Measurements from ENCODE around the gene DCAF5. TPM values are rescaled to one million over a fixed set of nuclear protein-coding genes. Genes with fewer than 3 reads are reported as not detected.
"Not testable (repeated sequence)": the region's sequence is repeated elsewhere in the genome, so short reads cannot be mapped to it uniquely, and the experiment has no call there.

Gene DCAF5
- total RNA-seq, 1 donor from 2014 or later, result 56.6 TPM

GRCh38 chr14:69036757-69037506 is 116.0 kb downstream of the DCAF5 start:
- no peak for TF ChIP-seq CTCF (IDR thresholded peaks at IDR 0.05; ENCODE audit: partially characterized antibody, unreplicated experiment)
- no peaks in the 10 kb centered on the region for H3K36me3 Mint-ChIP-seq (ENCODE audit: unreplicated experiment)
- no peak overlapping the region for H3K27ac Mint-ChIP-seq (ENCODE audit: unreplicated experiment)
- H3K4me3 Mint-ChIP-seq (ENCODE audit: unreplicated experiment), result no peak overlapping the region
- no peaks in the 10 kb centered on the region for H3K27me3 Mint-ChIP-seq (ENCODE audit: unreplicated experiment)
- H3K4me1 Mint-ChIP-seq (ENCODE audit: low read depth, unreplicated experiment), result peaks cover 7% of the 10 kb centered on the region
- no peak for DNase-seq
- peaks cover 2% of the 10 kb centered on the region for H3K9me3 Mint-ChIP-seq (ENCODE audit: unreplicated experiment)

- no peaks in the 10 kb centered on the region for H3K27me3 Mint-ChIP-seq (ENCODE audit: unreplicated experiment)
- TF ChIP-seq CTCF (IDR thresholded peaks at IDR 0.05; ENCODE audit: partially characterized antibody, unreplicated experiment), result no peak
- H3K36me3 Mint-ChIP-seq (ENCODE audit: unreplicated experiment), result no peaks in the 10 kb centered on the region
- no peak for DNase-seq
- peaks cover 2% of the 10 kb centered on the region for H3K9me3 Mint-ChIP-seq (ENCODE audit: unreplicated experiment)
- H3K4me3 Mint-ChIP-seq (ENCODE audit: unreplicated experiment), result no peak overlapping the region
- no peak overlapping the region for H3K27ac Mint-ChIP-seq (ENCODE audit: unreplicated experiment)
- H3K4me1 Mint-ChIP-seq (ENCODE audit: low read depth, unreplicated experiment), result peaks cover 7% of the 10 kb centered on the region
Measured at GRCh38 chr14:69034612-69035262, 118.2 kb downstream of the DCAF5 start.

GRCh38 chr14:69027242-69027913 is 125.5 kb downstream of the DCAF5 start:
- H3K4me3 Mint-ChIP-seq (ENCODE audit: unreplicated experiment), result no peak overlapping the region
- no peak for DNase-seq
- no peaks in the 10 kb centered on the region for H3K4me1 Mint-ChIP-seq (ENCODE audit: low read depth, unreplicated experiment)
- peaks cover 2% of the 10 kb centered on the region for H3K27me3 Mint-ChIP-seq (ENCODE audit: unreplicated experiment)
- no peak overlapping the region for H3K27ac Mint-ChIP-seq (ENCODE audit: unreplicated experiment)
- H3K9me3 Mint-ChIP-seq (ENCODE audit: unreplicated experiment), result no peaks in the 10 kb centered on the region
- no peak for TF ChIP-seq CTCF (IDR thresholded peaks at IDR 0.05; ENCODE audit: partially characterized antibody, unreplicated experiment)
- no peaks in the 10 kb centered on the region for H3K36me3 Mint-ChIP-seq (ENCODE audit: unreplicated experiment)

- H3K36me3 Mint-ChIP-seq (ENCODE audit: unreplicated experiment), result no peaks in the 10 kb centered on the region
- no peaks in the 10 kb centered on the region for H3K4me1 Mint-ChIP-seq (ENCODE audit: low read depth, unreplicated experiment)
- no peak for DNase-seq
- TF ChIP-seq CTCF (IDR thresholded peaks at IDR 0.05; ENCODE audit: partially characterized antibody, unreplicated experiment), result no peak
- H3K9me3 Mint-ChIP-seq (ENCODE audit: unreplicated experiment), result no peaks in the 10 kb centered on the region
- peaks cover 2% of the 10 kb centered on the region for H3K27me3 Mint-ChIP-seq (ENCODE audit: unreplicated experiment)
- no peak overlapping the region for H3K27ac Mint-ChIP-seq (ENCODE audit: unreplicated experiment)
- no peak overlapping the region for H3K4me3 Mint-ChIP-seq (ENCODE audit: unreplicated experiment)
Measured at GRCh38 chr14:69023035-69023434, 129.9 kb downstream of the DCAF5 start.

- not testable (repeated sequence) for H3K27ac Mint-ChIP-seq (ENCODE audit: unreplicated experiment); H3K9me3 Mint-ChIP-seq (ENCODE audit: unreplicated experiment); H3K4me1 Mint-ChIP-seq (ENCODE audit: low read depth, unreplicated experiment); DNase-seq; H3K36me3 Mint-ChIP-seq (ENCODE audit: unreplicated experiment); H3K4me3 Mint-ChIP-seq (ENCODE audit: unreplicated experiment); H3K27me3 Mint-ChIP-seq (ENCODE audit: unreplicated experiment)
Measured at GRCh38 chr14:69022093-69022492, 130.8 kb downstream of the DCAF5 start.

All from glutamatergic neuron (in vitro differentiated cells).